ENCODE results near the gene NTHL1.

DNA sequence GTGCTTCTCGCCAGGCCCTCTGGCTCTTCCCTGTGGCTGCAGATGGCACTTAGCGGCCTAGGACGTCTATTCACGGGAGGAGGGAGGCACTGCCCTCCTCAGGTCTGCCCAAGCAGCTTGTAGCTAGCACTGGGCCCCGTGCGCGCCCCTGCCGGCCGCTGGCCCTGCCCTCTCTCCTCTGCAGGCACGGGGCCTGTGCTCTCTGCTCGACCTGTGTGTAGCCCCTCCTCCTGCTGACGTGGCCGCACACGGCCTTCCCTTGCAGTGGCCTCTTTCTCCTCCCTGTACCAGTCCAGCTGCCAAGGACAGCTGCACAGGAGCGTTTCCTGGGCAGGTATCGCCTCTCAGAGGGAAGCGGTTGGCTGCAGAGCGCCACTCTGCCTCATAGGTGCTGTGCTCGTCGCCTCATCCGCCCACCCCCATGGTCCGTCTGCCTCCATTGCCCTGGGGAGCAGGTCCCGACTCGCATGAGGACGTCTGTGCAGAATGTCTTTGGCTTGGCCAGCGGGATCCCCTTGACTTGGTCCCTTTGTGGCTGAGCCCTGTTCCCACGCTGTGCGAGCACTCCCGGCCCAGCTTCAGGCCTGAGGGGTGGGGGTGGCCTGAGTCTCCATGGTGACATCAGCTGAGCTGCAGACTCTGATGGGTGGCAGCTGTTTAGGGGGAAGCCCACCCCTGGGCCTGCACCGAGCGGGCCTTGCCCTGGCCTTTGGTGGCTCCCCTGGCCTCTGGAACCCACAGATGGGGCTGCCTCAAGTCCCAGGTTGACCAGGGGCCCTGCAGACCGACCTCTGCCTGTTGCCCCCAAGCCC, 34.7 kb upstream of the NTHL1 start:
- TF ChIP-seq IRF2 (CRISPR knock-in tag; IDR thresholded peaks at IDR 0.05; ENCODE audit: borderline replicate concordance, low read depth), result no peak
- TF ChIP-seq ZBTB21 (CRISPR knock-in tag; IDR thresholded peaks at IDR 0.05; ENCODE audit: borderline replicate concordance), result no peak
- no peak for TF ChIP-seq RELA (CRISPR knock-in tag; IDR thresholded peaks at IDR 0.05; ENCODE audit: borderline replicate concordance)
- TF ChIP-seq, protein P1, sequence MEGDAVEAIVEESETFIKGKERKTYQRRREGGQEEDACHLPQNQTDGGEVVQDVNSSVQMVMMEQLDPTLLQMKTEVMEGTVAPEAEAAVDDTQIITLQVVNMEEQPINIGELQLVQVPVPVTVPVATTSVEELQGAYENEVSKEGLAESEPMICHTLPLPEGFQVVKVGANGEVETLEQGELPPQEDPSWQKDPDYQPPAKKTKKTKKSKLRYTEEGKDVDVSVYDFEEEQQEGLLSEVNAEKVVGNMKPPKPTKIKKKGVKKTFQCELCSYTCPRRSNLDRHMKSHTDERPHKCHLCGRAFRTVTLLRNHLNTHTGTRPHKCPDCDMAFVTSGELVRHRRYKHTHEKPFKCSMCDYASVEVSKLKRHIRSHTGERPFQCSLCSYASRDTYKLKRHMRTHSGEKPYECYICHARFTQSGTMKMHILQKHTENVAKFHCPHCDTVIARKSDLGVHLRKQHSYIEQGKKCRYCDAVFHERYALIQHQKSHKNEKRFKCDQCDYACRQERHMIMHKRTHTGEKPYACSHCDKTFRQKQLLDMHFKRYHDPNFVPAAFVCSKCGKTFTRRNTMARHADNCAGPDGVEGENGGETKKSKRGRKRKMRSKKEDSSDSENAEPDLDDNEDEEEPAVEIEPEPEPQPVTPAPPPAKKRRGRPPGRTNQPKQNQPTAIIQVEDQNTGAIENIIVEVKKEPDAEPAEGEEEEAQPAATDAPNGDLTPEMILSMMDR (IDR thresholded peaks at IDR 0.05), result no peak
